Loucy (cell line): Measurements from ENCODE around the gene MACC1.

ENCODE experiments used
- H2AFZ ChIP-seq: fragments of 200-600 bp; sonication (generic); 2 replicates; pipeline ENCODE4 v1.6.0; 2016; ENCODE audit warnings: antibody characterized with exemption, mild to moderate bottlenecking, low read length, moderate library complexity
- H3F3A ChIP-seq: fragments of 200-600 bp; 2 replicates; pipeline ENCODE4 v1.6.0; 2016; ENCODE audit warnings: antibody characterized with exemption, low read depth, mild to moderate bottlenecking
- H3K27me3 ChIP-seq: fragments of 200-600 bp; sonication (generic); 2 replicates; pipeline ENCODE4 v1.6.1; 2014; ENCODE audit warnings: low read length, mild to moderate bottlenecking; ENCODE audit not compliant: insufficient read depth, poor library complexity, severe bottlenecking
- H3K36me3 ChIP-seq: fragments of 200-600 bp; sonication (generic); 2 replicates; pipeline ENCODE4 v1.6.1; 2016; ENCODE audit warnings: low read length; ENCODE audit not compliant: insufficient read depth
- H3K4me1 ChIP-seq: fragments of 200-600 bp; sonication (generic); 2 replicates; pipeline ENCODE4 v1.5.1; 2014; ENCODE audit warnings: low read length, mild to moderate bottlenecking; ENCODE audit not compliant: insufficient read depth, poor library complexity, severe bottlenecking
- H3K4me2 ChIP-seq: fragments of 200-600 bp; sonication (generic); 2 replicates; pipeline ENCODE4 v1.6.0; 2014; ENCODE audit warnings: antibody characterized with exemption, low read length, low read depth, mild to moderate bottlenecking; ENCODE audit not compliant: poor library complexity, severe bottlenecking
- H3K4me3 ChIP-seq: fragments of 200-600 bp; sonication (generic); 2 replicates; pipeline ENCODE4 v1.5.1; 2014; ENCODE audit warnings: low read length, mild to moderate bottlenecking, mixed read lengths; ENCODE audit not compliant: poor library complexity, severe bottlenecking
- H3K79me2 ChIP-seq: fragments of 200-600 bp; sonication (generic); 2 replicates; pipeline ENCODE4 v1.6.1; 2014; ENCODE audit warnings: low read length; ENCODE audit not compliant: insufficient read depth
- H3K9ac ChIP-seq: fragments of 200-600 bp; sonication (generic); 2 replicates; pipeline ENCODE4 v1.6.0; 2014; ENCODE audit warnings: mild to moderate bottlenecking, low read depth, low read length, moderate library complexity; ENCODE audit not compliant: poor library complexity, severe bottlenecking
- H3K9me2 ChIP-seq: fragments of 200-600 bp; sonication (generic); replicated peaks from 2 replicates; pipeline ENCODE4 v1.6.1; 2016; ENCODE audit warnings: low read depth, low read length, mixed read lengths
- H3K9me3 ChIP-seq: fragments of 200-600 bp; sonication (generic); 2 replicates; pipeline ENCODE4 v1.6.1; 2014; ENCODE audit warnings: mild to moderate bottlenecking, antibody characterized with exemption, low read length, low read depth; ENCODE audit not compliant: insufficient read depth
- H4K20me1 ChIP-seq: fragments of 200-600 bp; sonication (generic); 2 replicates; pipeline ENCODE4 v1.6.0; 2014; ENCODE audit warnings: antibody characterized with exemption, low read length, mild to moderate bottlenecking; ENCODE audit not compliant: insufficient read depth, poor library complexity, severe bottlenecking
- CTCF ChIP-seq: fragments of 200-600 bp; sonication (generic); conservative IDR thresholded peaks from 2 replicates; pipeline ENCODE4 v1.5.1; 2014; ENCODE audit warnings: mild to moderate bottlenecking, antibody characterized with exemption, low read length
- EZH2phosphoT487 ChIP-seq: fragments of 200-600 bp; IDR thresholded peaks from 2 replicates; pipeline ENCODE4 v1.6.1; 2018; ENCODE audit warnings: antibody characterized with exemption, mild to moderate bottlenecking, moderate library complexity, borderline replicate concordance

MACC1 gene

DNA sequence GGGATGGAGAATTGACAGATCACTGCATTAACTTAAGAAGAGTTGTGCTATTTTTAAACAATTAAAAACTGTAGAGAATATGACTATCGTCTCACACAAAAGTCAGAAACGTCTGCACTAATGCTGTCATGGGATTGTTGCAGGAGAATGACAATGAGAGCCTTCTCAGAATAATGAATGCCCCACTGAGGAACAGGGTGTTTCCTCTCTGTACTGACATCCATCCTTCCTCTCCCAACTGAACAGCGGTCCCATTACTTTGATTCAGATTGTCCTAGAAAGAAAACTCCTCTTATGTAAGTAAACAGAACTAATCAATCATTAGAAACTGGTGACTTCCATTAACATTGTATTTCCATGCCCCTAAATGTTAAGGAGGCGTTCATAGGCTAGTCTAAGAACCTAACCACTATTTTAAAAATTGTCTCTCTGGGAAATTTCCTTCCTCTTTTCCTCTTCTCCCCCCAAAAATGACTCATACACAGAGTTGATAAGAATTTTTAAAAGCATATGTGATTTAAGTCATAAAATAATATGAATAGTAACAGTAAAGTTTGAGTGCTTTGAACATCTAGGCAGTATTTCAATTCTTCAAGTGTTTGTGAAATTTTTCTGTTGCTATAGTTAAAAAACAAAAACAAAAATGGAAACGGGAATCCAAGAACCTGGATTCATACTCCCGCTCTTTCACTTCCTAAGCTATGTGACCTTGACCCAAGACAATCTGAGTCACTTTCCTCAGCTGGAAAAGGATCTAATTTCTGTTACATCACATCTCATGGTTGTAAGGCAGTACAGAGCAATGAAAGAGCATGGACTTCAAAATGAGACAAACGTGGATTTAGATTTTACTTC, 12.7 kb upstream of the MACC1 start:
- Histone ChIP-seq H3K4me1 (no peaks in the 10 kb centered on the region), H2AFZ (no peak overlapping the region), H4K20me1 (no peaks in the 10 kb centered on the region), H3K79me2 (no peaks in the 10 kb centered on the region), H3K9me2 (no peaks in the 10 kb centered on the region), H3K9ac (no peak overlapping the region), H3K27me3 (no peaks in the 10 kb centered on the region), H3K9me3 (no peaks in the 10 kb centered on the region), H3K36me3 (no peaks in the 10 kb centered on the region), H3K4me2 (no peak overlapping the region), H3F3A (no peaks in the 10 kb centered on the region), H3K4me3 (no peak overlapping the region)
- TF ChIP-seq EZH2phosphoT487 (no peak), CTCF (no peak)

DNA sequence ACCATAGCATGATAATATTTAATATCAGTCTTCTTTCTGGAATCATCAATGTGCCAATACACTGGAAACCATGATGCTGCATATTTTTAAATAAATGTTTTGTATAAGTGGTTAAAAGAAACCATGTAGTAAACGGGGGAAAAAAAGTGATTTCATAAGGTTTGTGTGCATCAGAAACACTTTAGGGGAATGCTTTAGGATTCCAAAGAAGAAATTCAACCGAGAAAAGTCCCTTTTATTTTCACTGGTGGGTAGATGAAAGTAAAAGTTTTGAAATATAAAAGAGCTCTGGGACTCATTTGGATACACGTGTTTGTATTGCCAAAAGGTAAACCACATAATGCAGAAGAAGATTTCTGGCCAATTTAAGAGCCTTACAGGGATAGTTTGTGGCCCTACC, 11.9 kb upstream of the MACC1 start:
- Histone ChIP-seq H4K20me1 (no peaks in the 10 kb centered on the region), H3K36me3 (no peaks in the 10 kb centered on the region), H3K9ac (no peak overlapping the region), H3F3A (no peaks in the 10 kb centered on the region), H3K27me3 (no peaks in the 10 kb centered on the region), H3K9me2 (no peaks in the 10 kb centered on the region), H3K9me3 (no peaks in the 10 kb centered on the region), H3K4me3 (no peak overlapping the region), H2AFZ (no peak overlapping the region), H3K79me2 (no peaks in the 10 kb centered on the region), H3K4me2 (no peak overlapping the region), H3K4me1 (no peaks in the 10 kb centered on the region)
- TF ChIP-seq CTCF (no peak), EZH2phosphoT487 (no peak)

- Histone ChIP-seq H3K79me2 (no peaks in the 10 kb centered on the region), H3K9ac (no peak overlapping the region), H3K9me2 (no peaks in the 10 kb centered on the region), H2AFZ (no peak overlapping the region), H3F3A (no peaks in the 10 kb centered on the region), H3K36me3 (no peaks in the 10 kb centered on the region), H3K4me2 (no peak overlapping the region), H3K27me3 (no peaks in the 10 kb centered on the region), H3K4me1 (no peaks in the 10 kb centered on the region), H4K20me1 (no peaks in the 10 kb centered on the region), H3K9me3 (no peaks in the 10 kb centered on the region), H3K4me3 (no peak overlapping the region)
- TF ChIP-seq CTCF (no peak), EZH2phosphoT487 (no peak)
Observed at GRCh38 chr7:20228654-20229053, 11.5 kb upstream of the MACC1 start.
